Activated naive CD8-positive, alpha-beta T cell treated with anti-CD3 and anti-CD28 coated beads, Interleukin-2, amount 10 ng/mL, durations not matched to agents 7 days and 5 days (primary cell): ENCODE results near the gene MAGI1. TPM values are rescaled to one million over a fixed set of nuclear protein-coding genes. Genes with fewer than 3 reads are reported as not detected.

Source experiments
- ATAC-seq: fragments of 150-1000 bp; cut with Tn5 transposase; one replicate; pipeline ENCODE4 v1.10.0; 2021; ENCODE audit warnings: low read depth, moderate library complexity
- POLR2A ChIA-PET: fragments of 350-600 bp; sonication (Branson Sonifier 250); formaldehyde crosslinking; loops from one replicate; lab custom pipeline; 2021; ENCODE audit warnings: antibody characterized with exemption; lab: Charles Lee
- DNase-seq: peaks from one replicate; pipeline ENCODE4 v3.0.0; 2021
- H3K27ac Mint-ChIP-seq: one replicate; pipeline ENCODE4 v1.8.0; 2022; ENCODE audit warnings: mild to moderate bottlenecking, mixed read lengths
- H3K27me3 Mint-ChIP-seq: one replicate; pipeline ENCODE4 v1.8.0; 2022; ENCODE audit warnings: mild to moderate bottlenecking, moderate library complexity, mixed read lengths
- H3K36me3 Mint-ChIP-seq: one replicate; pipeline ENCODE4 v1.8.0; 2021; ENCODE audit warnings: mild to moderate bottlenecking, mixed read lengths
- H3K4me1 Mint-ChIP-seq: one replicate; pipeline ENCODE4 v1.8.0; 2021; ENCODE audit warnings: mixed read lengths
- H3K4me3 Mint-ChIP-seq: one replicate; pipeline ENCODE4 v1.8.0; 2022; ENCODE audit warnings: mild to moderate bottlenecking, moderate library complexity, mixed read lengths
- H3K9me3 Mint-ChIP-seq: one replicate; pipeline ENCODE4 v1.8.0; 2021; ENCODE audit warnings: mixed read lengths
- total RNA-seq, 2 experiments: library from RNA; stranded (reverse); gene quantifications; one replicate each; pipeline ENCODE4 v1.2.3, GENCODE V29; 2021

The MAGI1 gene
- total RNA-seq, 2 experiments from 2014 or later, result not detected

- DNase-seq (no peak), ATAC-seq (no peak)
- Mint-ChIP-seq H3K4me1 (no peaks in the 10 kb centered on the region), H3K27me3 (no peaks in the 10 kb centered on the region), H3K27ac (no peak overlapping the region), H3K4me3 (no peak overlapping the region), H3K9me3 (no peaks in the 10 kb centered on the region), H3K36me3 (no peaks in the 10 kb centered on the region)
- POLR2A ChIA-PET, result no interaction called here
Observed at GRCh38 chr3:65811892-65812291, 226.8 kb downstream of the MAGI1 start.

GRCh38 chr3:65811086-65811761, 227.5 kb downstream of the MAGI1 start:
- POLR2A ChIA-PET, result no interaction called here
- no peaks in the 10 kb centered on the region for H3K4me1 Mint-ChIP-seq
- ATAC-seq, result no peak
- H3K4me3 Mint-ChIP-seq, result no peak overlapping the region
- no peak for DNase-seq
- H3K27ac Mint-ChIP-seq, result no peak overlapping the region
- H3K9me3 Mint-ChIP-seq, result peaks cover 2% of the 10 kb centered on the region
- no peaks in the 10 kb centered on the region for H3K27me3 Mint-ChIP-seq
- no peaks in the 10 kb centered on the region for H3K36me3 Mint-ChIP-seq

GRCh38 chr3:65810302-65810701, 228.4 kb downstream of the MAGI1 start:
- POLR2A ChIA-PET, result no interaction called here
- Mint-ChIP-seq H3K27me3 (no peaks in the 10 kb centered on the region), H3K36me3 (no peaks in the 10 kb centered on the region), H3K4me3 (no peak overlapping the region), H3K4me1 (no peaks in the 10 kb centered on the region), H3K27ac (no peak overlapping the region), H3K9me3 (peaks cover 4% of the 10 kb centered on the region)
- ATAC-seq, result no peak
- DNase-seq, result no peak

- POLR2A ChIA-PET, result no interaction called here
- H3K4me3 Mint-ChIP-seq, result no peak overlapping the region
- H3K36me3 Mint-ChIP-seq, result no peaks in the 10 kb centered on the region
- H3K4me1 Mint-ChIP-seq, result no peaks in the 10 kb centered on the region
- peaks cover 4% of the 10 kb centered on the region for H3K9me3 Mint-ChIP-seq
- H3K27me3 Mint-ChIP-seq, result no peaks in the 10 kb centered on the region
- DNase-seq, result no peak
- H3K27ac Mint-ChIP-seq, result no peak overlapping the region
- no peak for ATAC-seq
Observed at GRCh38 chr3:65809641-65810150, 229.0 kb downstream of the MAGI1 start.

GRCh38 chr3:65808824-65809223, 229.9 kb downstream of the MAGI1 start:
- POLR2A ChIA-PET, result no interaction called here
- no peak overlapping the region for H3K27ac Mint-ChIP-seq
- peaks cover 4% of the 10 kb centered on the region for H3K9me3 Mint-ChIP-seq
- H3K4me1 Mint-ChIP-seq, result no peaks in the 10 kb centered on the region
- no peak for ATAC-seq
- no peaks in the 10 kb centered on the region for H3K27me3 Mint-ChIP-seq
- H3K36me3 Mint-ChIP-seq, result no peaks in the 10 kb centered on the region
- no peak overlapping the region for H3K4me3 Mint-ChIP-seq
- no peak for DNase-seq

GRCh38 chr3:65808407-65808806, 230.3 kb downstream of the MAGI1 start:
- Mint-ChIP-seq H3K36me3 (no peaks in the 10 kb centered on the region), H3K4me3 (no peak overlapping the region), H3K27ac (no peak overlapping the region), H3K27me3 (no peaks in the 10 kb centered on the region), H3K4me1 (no peaks in the 10 kb centered on the region), H3K9me3 (peaks cover 4% of the 10 kb centered on the region)
- POLR2A ChIA-PET, result no interaction called here
- ATAC-seq, result no peak
- DNase-seq, result no peak

- DNase-seq (no peak), ATAC-seq (no peak)
- Mint-ChIP-seq H3K4me1 (no peaks in the 10 kb centered on the region), H3K27me3 (no peaks in the 10 kb centered on the region), H3K36me3 (no peaks in the 10 kb centered on the region), H3K4me3 (no peak overlapping the region), H3K9me3 (peaks cover 4% of the 10 kb centered on the region), H3K27ac (no peak overlapping the region)
- POLR2A ChIA-PET, result no interaction called here
Observed at GRCh38 chr3:65807225-65807624, 231.5 kb downstream of the MAGI1 start.

GRCh38 chr3:65806600-65806999, 232.1 kb downstream of the MAGI1 start:
- Mint-ChIP-seq H3K9me3 (peaks cover 4% of the 10 kb centered on the region), H3K36me3 (no peaks in the 10 kb centered on the region), H3K4me3 (no peak overlapping the region), H3K27ac (no peak overlapping the region), H3K4me1 (no peaks in the 10 kb centered on the region), H3K27me3 (no peaks in the 10 kb centered on the region)
- ATAC-seq (no peak), DNase-seq (no peak)
- POLR2A ChIA-PET, result no interaction called here

- DNase-seq (no peak), ATAC-seq (no peak)
- Mint-ChIP-seq H3K4me3 (no peak overlapping the region), H3K4me1 (no peaks in the 10 kb centered on the region), H3K9me3 (no peaks in the 10 kb centered on the region), H3K27me3 (no peaks in the 10 kb centered on the region), H3K27ac (no peak overlapping the region), H3K36me3 (no peaks in the 10 kb centered on the region)
- POLR2A ChIA-PET, result no interaction called here
Observed at GRCh38 chr3:65796676-65797075, 242.0 kb downstream of the MAGI1 start.

GRCh38 chr3:65795166-65795565, 243.6 kb downstream of the MAGI1 start:
- H3K9me3 Mint-ChIP-seq, result no peaks in the 10 kb centered on the region
- no peak overlapping the region for H3K4me3 Mint-ChIP-seq
- DNase-seq, result no peak
- H3K4me1 Mint-ChIP-seq, result no peaks in the 10 kb centered on the region
- no peaks in the 10 kb centered on the region for H3K27me3 Mint-ChIP-seq
- POLR2A ChIA-PET, result no interaction called here
- H3K36me3 Mint-ChIP-seq, result no peaks in the 10 kb centered on the region
- ATAC-seq, result no peak
- no peak overlapping the region for H3K27ac Mint-ChIP-seq

- Mint-ChIP-seq H3K36me3 (no peaks in the 10 kb centered on the region), H3K4me1 (no peaks in the 10 kb centered on the region), H3K27ac (no peak overlapping the region), H3K27me3 (no peaks in the 10 kb centered on the region), H3K4me3 (no peak overlapping the region), H3K9me3 (no peaks in the 10 kb centered on the region)
- POLR2A ChIA-PET, result no interaction called here
- no peak for ATAC-seq
- DNase-seq, result no peak
Observed at GRCh38 chr3:65793495-65794200, 245.1 kb downstream of the MAGI1 start.

GRCh38 chr3:65788461-65788860, 250.3 kb downstream of the MAGI1 start:
- H3K27ac Mint-ChIP-seq, result no peak overlapping the region
- DNase-seq, result no peak
- no peaks in the 10 kb centered on the region for H3K9me3 Mint-ChIP-seq
- H3K36me3 Mint-ChIP-seq, result no peaks in the 10 kb centered on the region
- H3K27me3 Mint-ChIP-seq, result no peaks in the 10 kb centered on the region
- H3K4me3 Mint-ChIP-seq, result no peak overlapping the region
- no peaks in the 10 kb centered on the region for H3K4me1 Mint-ChIP-seq
- ATAC-seq, result no peak
- POLR2A ChIA-PET, result no interaction called here

GRCh38 chr3:65787827-65788226, 250.9 kb downstream of the MAGI1 start:
- DNase-seq, result no peak
- Mint-ChIP-seq H3K27ac (no peak overlapping the region), H3K4me3 (no peak overlapping the region), H3K4me1 (no peaks in the 10 kb centered on the region), H3K9me3 (no peaks in the 10 kb centered on the region), H3K27me3 (no peaks in the 10 kb centered on the region), H3K36me3 (no peaks in the 10 kb centered on the region)
- POLR2A ChIA-PET, result no interaction called here
- no peak for ATAC-seq

- no peak for DNase-seq
Observed at GRCh38 chr3:65787340-65787739, 251.4 kb downstream of the MAGI1 start.

More at GRCh38 chr3:65787340-65787739, 251.4 kb downstream of the MAGI1 start:
- no peaks in the 10 kb centered on the region for H3K9me3 Mint-ChIP-seq
- no peaks in the 10 kb centered on the region for H3K36me3 Mint-ChIP-seq
- POLR2A ChIA-PET, result no interaction called here
- no peak for ATAC-seq
- H3K4me1 Mint-ChIP-seq, result no peaks in the 10 kb centered on the region
- H3K4me3 Mint-ChIP-seq, result no peak overlapping the region
- no peak overlapping the region for H3K27ac Mint-ChIP-seq
- no peaks in the 10 kb centered on the region for H3K27me3 Mint-ChIP-seq
